Right kidney (tissue), 9 donors: ENCODE data around the gene UBE4B.
"Not testable (repeated sequence)": the region's sequence is repeated elsewhere in the genome, so short reads cannot be mapped to it uniquely, and the experiment has no call there.

ENCODE experiments used
- DNase-seq: peaks from one replicate; pipeline ENCODE4 v3.0.0-alpha.2; 2016
- long read RNA-seq, 8 donors: transcript quantifications; one replicate each; lab custom pipeline, GENCODE V29; 2026

UBE4B gene
- long read RNA-seq, donor 1, partial matches to known transcripts, result 7 of 7 reads
- long read RNA-seq, donor 1, other reads (novel, unspliced or antisense), result 0 of 7 reads
- long read RNA-seq, donor 2, full-length matches to known transcripts, result 1 of 1 reads
- long read RNA-seq, donor 2, partial matches to known transcripts, result 0 of 1 reads
- long read RNA-seq, donor 2, other reads (novel, unspliced or antisense), result 0 of 1 reads
- long read RNA-seq, donor 3, partial matches to known transcripts, result 9 of 9 reads
- long read RNA-seq, donor 3, other reads (novel, unspliced or antisense), result 0 of 9 reads
- long read RNA-seq, donor 4, full-length matches to known transcripts, result 2 of 19 reads
- long read RNA-seq, donor 4, partial matches to known transcripts, result 17 of 19 reads
- long read RNA-seq, donor 4, other reads (novel, unspliced or antisense), result 0 of 19 reads
- long read RNA-seq, donor 5, full-length matches to known transcripts, result 2 of 13 reads
- long read RNA-seq, donor 5, partial matches to known transcripts, result 11 of 13 reads
- long read RNA-seq, donor 5, other reads (novel, unspliced or antisense), result 0 of 13 reads
- long read RNA-seq, donor 6, partial matches to known transcripts, result 10 of 10 reads
- long read RNA-seq, donor 6, other reads (novel, unspliced or antisense), result 0 of 10 reads
- long read RNA-seq, donor 7, full-length matches to known transcripts, result 4 of 15 reads
- long read RNA-seq, donor 7, partial matches to known transcripts, result 11 of 15 reads
- long read RNA-seq, donor 7, other reads (novel, unspliced or antisense), result 0 of 15 reads
- long read RNA-seq, donor 8, partial matches to known transcripts, result 6 of 7 reads
- long read RNA-seq, donor 8, other reads (novel, unspliced or antisense), result 0 of 7 reads

GRCh38 chr1:10032590-10033358, at the start of gene UBE4B:
UBE4B (plus strand) TSS chr1:10032958; CDS start chr1:10033671, 713 bp downstream.
- peak; percentile 98 for DNase-seq

GRCh38 chr1:9984253-9984652, 48.5 kb upstream of the UBE4B start:
- no peak for DNase-seq

GRCh38 chr1:9985001-9985400, 47.8 kb upstream of the UBE4B start:
- no peak for DNase-seq

GRCh38 chr1:9989773-9990172, 43.0 kb upstream of the UBE4B start:
- no peak for DNase-seq

- DNase-seq, result no peak
Observed at GRCh38 chr1:9990944-9991343, 41.8 kb upstream of the UBE4B start.

GRCh38 chr1:9992910-9993309, 39.8 kb upstream of the UBE4B start:
- no peak for DNase-seq

- DNase-seq, result no peak
Observed at GRCh38 chr1:9993561-9994075, 39.1 kb upstream of the UBE4B start.

- DNase-seq, result peak; percentile 59
Observed at GRCh38 chr1:9996624-9997582, 35.9 kb upstream of the UBE4B start, which contains the start of gene RBP7. RBP7 (plus strand) TSS chr1:9997228; CDS start chr1:9997259, 31 bp downstream.

GRCh38 chr1:10001016-10001665, 31.6 kb upstream of the UBE4B start:
- no peak for DNase-seq

- DNase-seq, result not testable (repeated sequence)
Observed at GRCh38 chr1:10005248-10005647, 27.5 kb upstream of the UBE4B start.

GRCh38 chr1:10007169-10007568, 25.6 kb upstream of the UBE4B start:
- no peak for DNase-seq

GRCh38 chr1:10014016-10014415, 18.7 kb upstream of the UBE4B start:
- DNase-seq, result no peak

- DNase-seq, result no peak
Observed at GRCh38 chr1:10019561-10019960, 13.2 kb upstream of the UBE4B start.

GRCh38 chr1:10020086-10020485, 12.7 kb upstream of the UBE4B start:
- no peak for DNase-seq

- not testable (repeated sequence) for DNase-seq
Observed at GRCh38 chr1:10020678-10021077, 12.1 kb upstream of the UBE4B start.

- DNase-seq, result not testable (repeated sequence)
Observed at GRCh38 chr1:10021992-10022391, 10.8 kb upstream of the UBE4B start.

GRCh38 chr1:10022656-10023055, 10.1 kb upstream of the UBE4B start:
- DNase-seq, result no peak

- DNase-seq, result no peak
Observed at GRCh38 chr1:10025354-10025753, 7.4 kb upstream of the UBE4B start.

GRCh38 chr1:10027027-10027426, 5.7 kb upstream of the UBE4B start:
- no peak for DNase-seq

- DNase-seq, result not testable (repeated sequence)
Observed at GRCh38 chr1:10028956-10029500, 3.7 kb upstream of the UBE4B start.
